Upper lobe of left lung (tissue), 4 donors: Measurements from ENCODE around the gene AGR3.

Source experiments
- CTCF ChIP-seq, 6 experiments: fragments of 450-650 bp in 4 of 6; fragments of 200-600 bp in 2 of 6; sonication (generic) in 2 of 6; IDR thresholded peaks; one replicate each; pipeline ENCODE4 v1.5.1; 2016 to 2019; ENCODE audit warnings: antibody characterized with exemption in 6 of 6
- POLR2A ChIP-seq, 4 donors: fragments of 450-650 bp; IDR thresholded peaks; one replicate each; pipeline ENCODE4 v1.5.1; 2016 to 2017; ENCODE audit warnings: antibody characterized with exemption in 4 of 4, mild to moderate bottlenecking in 2 of 4
- POLR2AphosphoS5 ChIP-seq, 2 donors: sonication (generic); formaldehyde crosslinking; IDR thresholded peaks; one replicate each; pipeline ENCODE4 v1.5.1; 2017; ENCODE audit warnings: antibody characterized with exemption in 2 of 2

- no peak for TF ChIP-seq CTCF (IDR thresholded peaks at IDR 0.05)
- no peak for TF ChIP-seq POLR2AphosphoS5 (IDR thresholded peaks at IDR 0.05)
- no peak for TF ChIP-seq POLR2A (IDR thresholded peaks at IDR 0.05)
Observed at GRCh38 chr7:16811551-16811950, 70.2 kb downstream of the AGR3 start.
